Stimulated activated CD8-positive, alpha-beta memory T cell treated with anti-CD3 and anti-CD28 coated beads, Interleukin-15, amount 100 ng/mL, for 48 hours (primary cell): ENCODE results near the gene TRIM28.
A peak's percentile ranks its signal among the peaks of the same experiment; 100 is the strongest.

Source experiments
- DNase-seq, 2 donors: peaks; one replicate each; pipeline ENCODE4 v3.0.0-alpha.2; 2020; ENCODE audit warnings: low read depth in 2 of 2

Gene TRIM28

GRCh38 chr19:58560007-58560887 is 16.4 kb downstream of the TRIM28 start:
- DNase-seq, result no peak

- DNase-seq, result no peak
These were observed 17.1 kb downstream of the TRIM28 start for GRCh38 chr19:58560921-58561320.

- no peak for DNase-seq
These were observed 17.7 kb downstream of the TRIM28 start for GRCh38 chr19:58561373-58562121.

- DNase-seq, result peak in 1 of 2 donors; percentile 36
These were observed 18.5 kb downstream of the TRIM28 start for GRCh38 chr19:58562122-58563033.

- DNase-seq, result no peak
These were observed 19.2 kb downstream of the TRIM28 start for GRCh38 chr19:58563034-58563573.

- DNase-seq, result no peak
These were observed 20.0 kb downstream of the TRIM28 start for GRCh38 chr19:58563823-58564222.

GRCh38 chr19:58566989-58567388 is 23.1 kb downstream of the TRIM28 start:
- DNase-seq, result no peak

GRCh38 chr19:58568453-58569130 is 24.7 kb downstream of the TRIM28 start:
- DNase-seq, result no peak

- no peak for DNase-seq
These were observed 25.5 kb downstream of the TRIM28 start for GRCh38 chr19:58569191-58569942.

- DNase-seq, result no peak
These were observed 26.2 kb downstream of the TRIM28 start for GRCh38 chr19:58569943-58570670.

GRCh38 chr19:58570770-58571574 is 27.1 kb downstream of the TRIM28 start:
- no peak for DNase-seq

GRCh38 chr19:58571575-58571947 is 27.7 kb downstream of the TRIM28 start:
- no peak for DNase-seq

- DNase-seq, result no peak
These were observed 28.4 kb downstream of the TRIM28 start for GRCh38 chr19:58572026-58572817.

GRCh38 chr19:58572818-58573657 is 29.2 kb downstream of the TRIM28 start, which contains the start of gene MZF1:
Gene MZF1, minus strand, starts transcription at chr19:58573335. Its CDS starts 1,946 bp downstream, at chr19:58571389.
- peak; percentile 99 to 100 for DNase-seq

- DNase-seq, result no peak
These were observed 29.8 kb downstream of the TRIM28 start for GRCh38 chr19:58573658-58574164.

- DNase-seq, result peak; percentile 79 to 80
These were observed 31.5 kb downstream of the TRIM28 start for GRCh38 chr19:58575183-58576041.
